Peyer's patch (tissue), 4 donors: ENCODE measurements around the gene IL1RAPL1.

Source experiments
- CTCF ChIP-seq, 6 experiments: fragments of 450-650 bp in 4 of 6; fragments of 200-600 bp in 2 of 6; sonication (generic) in 1 of 6; IDR thresholded peaks; one replicate each; pipeline ENCODE4 v1.5.1; 2017 to 2019; ENCODE audit warnings: antibody characterized with exemption in 6 of 6, mild to moderate bottlenecking in 3 of 6, moderate library complexity in 1 of 6
- POLR2A ChIP-seq, 2 donors: fragments of 450-650 bp; IDR thresholded peaks; one replicate each; pipeline ENCODE4 v1.5.1; 2017; ENCODE audit warnings: antibody characterized with exemption in 2 of 2, mild to moderate bottlenecking in 2 of 2, moderate library complexity in 2 of 2

DNA sequence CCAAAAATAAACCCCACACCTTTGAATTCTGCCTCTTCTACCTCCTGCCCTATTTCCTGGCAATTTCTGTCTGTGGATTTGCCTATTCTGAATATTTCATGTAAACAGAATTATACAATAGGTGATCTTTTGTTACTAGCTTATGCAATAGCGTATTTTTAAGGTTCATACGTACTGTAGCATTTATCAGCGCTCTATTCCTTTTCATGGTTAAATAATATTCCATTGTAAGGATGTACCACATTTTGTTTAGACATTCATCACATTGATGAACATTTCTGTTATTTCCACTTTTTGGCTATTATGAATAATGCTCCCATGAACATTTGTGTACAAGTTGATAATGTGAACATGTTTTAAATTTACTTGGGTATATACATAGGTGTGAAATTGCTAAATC, 847.7 kb downstream of the IL1RAPL1 start:
- TF ChIP-seq CTCF (IDR thresholded peaks at IDR 0.05) = no peak
- TF ChIP-seq POLR2A (IDR thresholded peaks at IDR 0.05) = no peak
